ENCODE measurements around the gene CBX5. TPM values are rescaled to one million over a fixed set of nuclear protein-coding genes. Genes with fewer than 3 reads are reported as not detected.
"Not testable (repeated sequence)": the region's sequence is repeated elsewhere in the genome, so short reads cannot be mapped to it uniquely, and the experiment has no call there.

CBX5 gene
- polyA plus RNA-seq, 1 donor = 41.4 TPM

DNA sequence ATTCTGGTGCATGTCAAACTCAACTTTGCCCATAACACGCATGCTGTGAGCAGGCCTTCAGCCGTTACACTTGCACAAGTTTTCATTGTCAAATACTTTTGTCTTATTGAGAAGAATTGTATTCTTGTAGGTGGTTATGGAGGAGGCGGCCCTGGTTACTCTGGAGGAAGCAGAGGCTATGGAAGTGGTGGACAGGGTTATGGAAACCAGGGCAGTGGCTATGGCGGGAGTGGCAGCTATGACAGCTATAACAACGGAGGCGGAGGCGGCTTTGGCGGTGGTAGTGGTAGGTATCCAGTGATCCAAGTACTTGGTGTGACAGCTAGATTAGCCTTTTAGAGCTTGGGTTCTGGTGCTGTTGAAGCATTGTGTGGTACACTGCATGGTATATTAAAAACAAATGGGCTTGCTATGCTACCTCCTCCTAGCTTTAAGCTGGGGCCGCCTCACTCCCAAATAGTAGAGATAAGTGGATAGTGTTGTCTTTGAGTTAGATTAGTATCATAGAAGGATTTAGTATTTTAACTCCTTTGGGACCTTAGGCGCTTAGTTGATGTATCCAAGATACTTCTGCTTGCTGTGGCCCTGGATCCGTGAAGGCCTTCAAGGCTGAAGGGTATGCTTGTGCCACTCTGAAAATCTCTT lies 3.1 kb upstream of the CBX5 start:
- no peaks in the 10 kb centered on the region for H3K27me3 ChIP-seq (ENCODE audit: control insufficient read depth, insufficient read depth, low read length)
- no peak for DNase-seq
- H3K27ac ChIP-seq (ENCODE audit: low read length) = no peak overlapping the region
- H3K4me3 ChIP-seq (ENCODE audit: low read length) = peak overlapping the region; percentile 88
- H3K4me1 ChIP-seq (ENCODE audit: control insufficient read depth, insufficient read depth, low read length) = peaks cover 28% of the 10 kb centered on the region
- 0% methylated on average over 1 of the region's 11 CpGs for WGBS (ENCODE audit: insufficient coverage, low lambda C conversion rate)
- no peaks in the 10 kb centered on the region for H3K9me3 ChIP-seq (ENCODE audit: control insufficient read depth, low read depth, low read length)
- H3K36me3 ChIP-seq (ENCODE audit: control insufficient read depth, insufficient read depth, low read length) = peaks cover 60% of the 10 kb centered on the region

DNA sequence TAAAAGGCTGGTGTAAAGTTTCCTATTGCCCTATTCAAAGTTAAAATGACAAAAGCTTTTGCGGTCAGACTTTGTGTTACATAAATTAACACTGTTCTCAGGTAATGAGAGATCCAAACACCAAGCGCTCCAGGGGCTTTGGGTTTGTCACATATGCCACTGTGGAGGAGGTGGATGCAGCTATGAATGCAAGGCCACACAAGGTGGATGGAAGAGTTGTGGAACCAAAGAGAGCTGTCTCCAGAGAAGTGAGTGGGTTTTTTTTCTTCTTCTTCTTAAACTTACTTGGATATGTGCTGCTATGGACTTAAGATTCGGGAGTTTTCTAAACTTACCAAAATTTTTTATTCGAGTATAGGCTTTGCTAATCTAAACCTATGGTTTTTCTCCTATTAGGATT lies 1.8 kb upstream of the CBX5 start:
- H3K27me3 ChIP-seq (ENCODE audit: control insufficient read depth, insufficient read depth, low read length); H3K9me3 ChIP-seq (ENCODE audit: control insufficient read depth, low read depth, low read length); DNase-seq: not testable (repeated sequence)
- Histone ChIP-seq H3K4me3 (ENCODE audit: low read length) (peak overlapping the region; percentile 88), H3K36me3 (ENCODE audit: control insufficient read depth, insufficient read depth, low read length) (peaks cover 46% of the 10 kb centered on the region), H3K4me1 (ENCODE audit: control insufficient read depth, insufficient read depth, low read length) (peaks cover 24% of the 10 kb centered on the region), H3K27ac (ENCODE audit: low read length) (peak overlapping the region; percentile 88)
- WGBS (ENCODE audit: insufficient coverage, low lambda C conversion rate) = 6% methylated on average over 2 of the region's 4 CpGs

DNA sequence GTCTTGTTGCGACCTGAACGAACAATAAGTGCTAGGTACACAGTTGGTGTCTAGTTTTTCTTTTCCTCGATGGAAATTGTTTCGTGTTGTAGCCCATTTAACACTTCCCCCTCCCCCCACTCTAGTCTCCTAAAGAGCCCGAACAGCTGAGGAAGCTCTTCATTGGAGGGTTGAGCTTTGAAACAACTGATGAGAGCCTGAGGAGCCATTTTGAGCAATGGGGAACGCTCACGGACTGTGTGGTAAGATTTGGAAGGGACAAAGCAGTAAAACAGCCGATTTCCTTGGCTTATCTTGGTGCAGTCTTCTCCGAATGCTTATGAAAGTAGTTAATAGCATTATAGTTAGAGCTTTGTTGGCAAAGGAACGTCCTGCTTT lies 1.3 kb upstream of the CBX5 start:
- Histone ChIP-seq H3K27ac (ENCODE audit: low read length) (peak overlapping the region; percentile 88), H3K4me3 (ENCODE audit: low read length) (peak overlapping the region; percentile 88), H3K36me3 (ENCODE audit: control insufficient read depth, insufficient read depth, low read length) (peaks cover 43% of the 10 kb centered on the region), H3K4me1 (ENCODE audit: control insufficient read depth, insufficient read depth, low read length) (peaks cover 22% of the 10 kb centered on the region)
- DNase-seq; H3K9me3 ChIP-seq (ENCODE audit: control insufficient read depth, low read depth, low read length); H3K27me3 ChIP-seq (ENCODE audit: control insufficient read depth, insufficient read depth, low read length): not testable (repeated sequence)
- WGBS (ENCODE audit: insufficient coverage, low lambda C conversion rate) = no CpG with 5 or more reads among the region's 10 CpGs

DNA sequence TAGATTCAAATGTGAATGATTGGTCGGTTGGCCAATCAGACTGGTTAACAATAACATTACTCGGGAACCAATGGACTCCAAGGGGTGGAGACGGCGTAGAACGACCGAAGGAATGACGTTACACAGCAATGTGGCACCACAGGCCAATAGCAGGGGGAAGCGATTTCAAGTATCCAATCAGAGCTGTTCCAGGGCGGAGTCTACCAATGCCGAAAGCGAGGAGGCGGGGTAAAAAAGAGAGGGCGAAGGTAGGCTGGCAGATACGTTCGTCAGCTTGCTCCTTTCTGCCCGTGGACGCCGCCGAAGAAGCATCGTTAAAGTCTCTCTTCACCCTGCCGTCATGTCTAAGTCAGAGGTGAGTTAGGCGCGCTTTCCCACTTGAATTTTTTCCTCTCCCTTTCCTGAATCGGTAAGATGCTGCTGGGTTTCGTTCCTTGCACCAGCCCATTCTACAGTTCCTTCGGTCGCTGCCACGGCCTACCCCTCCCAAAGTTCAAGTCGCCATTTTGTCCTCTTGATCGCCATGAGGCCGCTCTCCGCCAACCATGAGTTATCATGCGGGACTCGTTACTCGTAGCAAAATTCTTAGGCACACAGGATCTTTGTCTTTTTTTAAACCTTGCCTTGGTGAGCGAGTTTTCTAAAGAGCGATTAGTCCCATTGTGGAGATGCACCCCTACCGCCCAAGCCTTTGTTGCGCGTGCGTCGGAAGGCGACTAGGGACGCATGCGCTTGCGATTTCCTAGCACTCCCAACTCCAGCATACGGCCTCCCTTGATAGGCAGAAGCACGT lies 742 bp upstream of the CBX5 start, which contains the start of gene HNRNPA1:
TSS of gene HNRNPA1 (plus strand) at position 259 of the 793 bp plus-strand sequence. CDS start at position 341, 82 bp downstream.
- Histone ChIP-seq H3K4me3 (ENCODE audit: low read length) (peak within 1 kb of the TSS; percentile 88), H3K27ac (ENCODE audit: low read length) (peak within 1 kb of the TSS; percentile 88), H3K27me3 (ENCODE audit: control insufficient read depth, insufficient read depth, low read length) (no peaks in the 10 kb centered on the region), H3K36me3 (ENCODE audit: control insufficient read depth, insufficient read depth, low read length) (peaks cover 37% of the 10 kb centered on the region), H3K4me1 (ENCODE audit: control insufficient read depth, insufficient read depth, low read length) (peaks cover 17% of the 10 kb centered on the region), H3K9me3 (ENCODE audit: control insufficient read depth, low read depth, low read length) (no peaks in the 10 kb centered on the region)
- WGBS (ENCODE audit: insufficient coverage, low lambda C conversion rate) = 3% methylated on average over 7 of the region's 48 CpGs
- DNase-seq = peak; percentile 100

DNA sequence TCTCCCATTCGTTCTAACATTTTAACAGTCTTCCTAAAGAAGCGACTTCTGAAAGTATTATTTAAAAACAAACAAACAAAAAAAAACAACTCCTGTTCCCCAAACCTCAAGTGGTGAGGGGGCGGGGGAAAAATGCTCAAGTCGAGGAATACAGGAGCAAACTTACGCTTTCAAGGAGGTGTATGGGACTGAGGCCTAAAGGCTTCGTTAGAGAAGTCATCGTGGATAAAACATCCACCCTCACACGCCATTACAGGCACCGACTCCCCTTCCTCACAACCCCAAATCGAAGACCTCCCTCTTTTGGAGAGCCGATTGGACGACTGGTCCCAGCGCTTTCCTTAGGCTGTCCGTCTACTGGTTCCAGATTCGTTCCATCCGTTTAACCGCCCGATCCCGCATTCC lies 693 bp downstream of the CBX5 start:
- Histone ChIP-seq H3K4me3 (ENCODE audit: low read length) (peak overlapping the region; percentile 88), H3K9me3 (ENCODE audit: control insufficient read depth, low read depth, low read length) (no peaks in the 10 kb centered on the region), H3K27ac (ENCODE audit: low read length) (peak overlapping the region; percentile 88), H3K27me3 (ENCODE audit: control insufficient read depth, insufficient read depth, low read length) (no peaks in the 10 kb centered on the region), H3K4me1 (ENCODE audit: control insufficient read depth, insufficient read depth, low read length) (peaks cover 13% of the 10 kb centered on the region), H3K36me3 (ENCODE audit: control insufficient read depth, insufficient read depth, low read length) (peaks cover 30% of the 10 kb centered on the region)
- WGBS (ENCODE audit: insufficient coverage, low lambda C conversion rate) = 0% methylated on average over 1 of the region's 19 CpGs
- no peak for DNase-seq

DNA sequence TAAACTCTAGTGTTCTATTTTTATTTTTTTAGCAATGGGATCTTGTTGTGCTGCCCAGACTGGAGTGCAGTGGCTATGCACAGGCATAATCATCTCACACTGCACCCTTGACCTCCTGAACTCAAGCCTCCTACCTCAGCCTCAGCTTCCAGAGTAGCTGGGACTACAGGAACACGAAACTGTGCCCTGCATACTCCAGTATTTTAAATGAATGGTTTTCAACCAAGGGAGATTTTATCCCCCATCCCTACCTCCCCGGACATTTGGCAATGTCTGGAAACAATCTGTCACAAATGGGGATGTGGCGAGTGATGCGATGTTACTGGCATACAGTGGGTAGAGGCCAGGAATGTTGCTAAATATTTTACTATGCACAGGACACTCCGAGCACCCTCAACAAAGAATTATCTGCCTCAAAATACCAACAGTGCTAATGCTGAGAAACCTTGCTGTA lies 2.1 kb downstream of the CBX5 start:
- peak in 1 of 2 donors; percentile 22 for DNase-seq
- Histone ChIP-seq H3K27me3 (ENCODE audit: control insufficient read depth, insufficient read depth, low read length) (no peaks in the 10 kb centered on the region), H3K9me3 (ENCODE audit: control insufficient read depth, low read depth, low read length) (no peaks in the 10 kb centered on the region), H3K36me3 (ENCODE audit: control insufficient read depth, insufficient read depth, low read length) (peaks cover 23% of the 10 kb centered on the region), H3K4me1 (ENCODE audit: control insufficient read depth, insufficient read depth, low read length) (peaks cover 7% of the 10 kb centered on the region), H3K27ac (ENCODE audit: low read length) (no peak overlapping the region), H3K4me3 (ENCODE audit: low read length) (peak overlapping the region; percentile 88)
- WGBS (ENCODE audit: insufficient coverage, low lambda C conversion rate) = no CpG with 5 or more reads among the region's 5 CpGs

DNA sequence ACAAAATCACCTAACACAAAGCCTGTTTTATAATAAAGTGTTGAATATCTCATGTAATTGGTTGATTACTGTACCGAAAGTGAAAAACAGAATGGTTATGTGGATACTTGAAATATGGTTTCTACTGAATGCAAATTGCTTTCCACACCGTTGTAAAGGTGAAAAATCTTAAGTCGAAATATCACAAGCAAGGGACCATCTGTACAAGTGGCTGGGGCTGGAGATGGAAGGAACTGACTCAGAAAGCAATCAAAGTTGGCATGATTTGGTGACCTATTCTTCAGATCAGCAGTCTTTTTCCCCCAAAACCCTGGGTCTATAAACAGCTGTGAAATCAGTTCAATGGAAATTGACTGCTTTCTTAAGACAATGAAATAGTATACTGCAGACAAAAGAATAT lies 3.6 kb downstream of the CBX5 start:
- DNase-seq = no peak
- peaks cover 7% of the 10 kb centered on the region for H3K4me1 ChIP-seq (ENCODE audit: control insufficient read depth, insufficient read depth, low read length)
- H3K36me3 ChIP-seq (ENCODE audit: control insufficient read depth, insufficient read depth, low read length) = peaks cover 11% of the 10 kb centered on the region
- WGBS (ENCODE audit: insufficient coverage, low lambda C conversion rate) = no CpG with 5 or more reads among the region's 3 CpGs
- no peaks in the 10 kb centered on the region for H3K9me3 ChIP-seq (ENCODE audit: control insufficient read depth, low read depth, low read length)
- no peak overlapping the region for H3K27ac ChIP-seq (ENCODE audit: low read length)
- H3K27me3 ChIP-seq (ENCODE audit: control insufficient read depth, insufficient read depth, low read length) = no peaks in the 10 kb centered on the region
- no peak overlapping the region for H3K4me3 ChIP-seq (ENCODE audit: low read length)

DNA sequence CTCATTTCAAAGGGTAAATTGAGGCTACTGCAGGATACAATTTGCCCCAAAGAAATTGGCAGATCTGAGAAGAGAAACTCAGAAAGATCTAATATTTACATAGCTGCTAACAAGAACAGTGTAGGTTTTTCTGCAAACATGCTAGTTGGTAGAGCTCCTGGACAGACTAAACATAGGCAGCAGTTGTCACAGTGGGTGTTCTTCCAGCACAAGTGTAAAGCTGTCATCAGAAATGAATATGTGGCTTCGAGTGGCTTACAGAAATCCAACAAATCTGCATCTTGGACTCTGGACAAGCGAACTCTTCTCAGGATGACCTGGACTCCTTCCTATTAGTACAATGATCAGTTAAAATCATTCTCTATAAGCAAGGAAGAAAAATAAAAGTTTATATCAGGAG lies 5.9 kb downstream of the CBX5 start:
- Histone ChIP-seq H3K4me1 (ENCODE audit: control insufficient read depth, insufficient read depth, low read length) (peaks cover 7% of the 10 kb centered on the region), H3K36me3 (ENCODE audit: control insufficient read depth, insufficient read depth, low read length) (peaks cover 10% of the 10 kb centered on the region), H3K27me3 (ENCODE audit: control insufficient read depth, insufficient read depth, low read length) (no peaks in the 10 kb centered on the region), H3K4me3 (ENCODE audit: low read length) (no peak overlapping the region), H3K27ac (ENCODE audit: low read length) (no peak overlapping the region), H3K9me3 (ENCODE audit: control insufficient read depth, low read depth, low read length) (no peaks in the 10 kb centered on the region)
- WGBS (ENCODE audit: insufficient coverage, low lambda C conversion rate) = 71% methylated on average over 1 of the region's 2 CpGs
- peak in 1 of 2 donors; percentile 4 for DNase-seq

DNA sequence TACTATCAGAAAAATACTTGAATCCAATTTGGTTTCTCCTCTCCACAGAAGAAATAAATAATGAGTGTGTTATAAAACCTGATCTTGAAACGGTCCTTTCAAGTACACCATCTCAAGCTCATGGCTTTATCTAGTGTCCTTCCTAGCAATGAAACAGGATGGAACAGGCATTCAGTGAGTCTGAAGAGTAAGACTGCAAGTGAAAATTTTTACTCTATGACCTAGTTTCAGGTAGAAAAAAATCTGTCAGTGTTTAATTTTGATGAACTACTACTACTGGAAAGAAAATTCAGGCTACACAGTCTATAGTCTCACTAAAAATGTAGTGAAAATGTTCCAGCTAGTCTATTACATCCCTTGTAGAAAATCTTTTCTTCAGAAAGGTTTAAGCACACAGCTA lies 7.7 kb downstream of the CBX5 start:
- Histone ChIP-seq H3K27ac (ENCODE audit: low read length) (no peak overlapping the region), H3K4me1 (ENCODE audit: control insufficient read depth, insufficient read depth, low read length) (no peaks in the 10 kb centered on the region), H3K9me3 (ENCODE audit: control insufficient read depth, low read depth, low read length) (no peaks in the 10 kb centered on the region), H3K36me3 (ENCODE audit: control insufficient read depth, insufficient read depth, low read length) (peaks cover 10% of the 10 kb centered on the region), H3K27me3 (ENCODE audit: control insufficient read depth, insufficient read depth, low read length) (no peaks in the 10 kb centered on the region), H3K4me3 (ENCODE audit: low read length) (no peak overlapping the region)
- DNase-seq = no peak
- WGBS (ENCODE audit: insufficient coverage, low lambda C conversion rate) = no CpG with 5 or more reads among the region's 1 CpG

DNA sequence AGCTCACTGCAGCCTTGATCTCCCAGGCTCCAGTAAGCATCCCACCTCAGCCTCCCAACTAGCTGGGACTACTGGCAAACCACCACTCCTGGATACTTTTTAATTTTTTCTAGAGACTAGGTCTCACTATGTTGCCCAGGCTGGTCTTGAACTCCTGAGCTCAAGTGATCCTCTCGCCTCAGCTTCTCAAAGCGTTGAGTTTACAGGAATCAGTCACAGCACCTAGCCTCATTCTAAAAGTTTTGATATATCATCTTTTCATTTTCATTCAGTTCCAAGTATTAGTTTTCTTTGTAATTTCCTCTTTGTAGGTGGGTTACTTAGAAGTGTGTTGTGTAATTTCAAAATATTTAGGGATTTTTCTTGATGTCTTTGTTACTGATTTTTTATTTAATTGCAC lies 9.6 kb downstream of the CBX5 start:
- WGBS (ENCODE audit: insufficient coverage, low lambda C conversion rate) = no CpG with 5 or more reads among the region's 2 CpGs
- no peaks in the 10 kb centered on the region for H3K9me3 ChIP-seq (ENCODE audit: control insufficient read depth, low read depth, low read length)
- H3K36me3 ChIP-seq (ENCODE audit: control insufficient read depth, insufficient read depth, low read length) = peaks cover 10% of the 10 kb centered on the region
- H3K4me1 ChIP-seq (ENCODE audit: control insufficient read depth, insufficient read depth, low read length) = no peaks in the 10 kb centered on the region
- H3K27me3 ChIP-seq (ENCODE audit: control insufficient read depth, insufficient read depth, low read length) = no peaks in the 10 kb centered on the region
- H3K4me3 ChIP-seq (ENCODE audit: low read length) = no peak overlapping the region
- no peak overlapping the region for H3K27ac ChIP-seq (ENCODE audit: low read length)
- DNase-seq = no peak
